Measurements from ENCODE around the gene MAS1.

MAS1 gene

DNA sequence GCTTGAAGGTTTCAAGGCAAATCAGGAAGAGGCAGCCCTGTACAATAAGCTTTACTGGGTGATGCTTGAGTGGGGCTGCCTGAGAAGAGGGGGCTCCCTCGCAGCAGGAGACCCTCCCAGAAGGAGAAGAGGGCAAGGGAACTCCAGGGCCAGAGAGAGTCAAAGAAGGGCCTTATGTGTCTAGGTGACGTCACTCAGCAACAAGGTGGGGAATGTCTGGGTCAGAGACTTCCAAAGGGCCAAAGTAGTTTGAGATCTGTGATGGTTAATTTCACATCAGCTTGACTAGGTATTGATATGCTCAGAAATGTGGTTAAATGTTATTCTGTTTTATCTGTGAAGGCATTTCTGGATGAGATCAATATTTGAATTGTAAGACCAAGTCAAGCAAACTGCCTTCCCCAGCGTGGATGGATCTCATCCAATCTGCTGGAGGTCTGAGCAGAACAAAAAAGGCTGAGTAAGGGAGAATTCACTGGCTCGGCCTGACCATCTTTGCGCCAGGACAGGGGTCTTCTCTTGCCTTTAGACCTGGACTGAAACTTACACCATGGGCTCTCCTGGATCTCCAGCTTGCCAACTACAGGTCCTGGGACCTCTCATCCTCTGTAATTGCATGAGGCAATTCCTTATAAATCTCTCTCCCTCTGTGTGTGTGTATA is 35.9 kb downstream of the MAS1 start:
- no peak for FAIRE-seq
- TF ChIP-seq CTCF (IDR thresholded peaks at IDR 0.05; ENCODE audit: insufficient read depth, missing control alignments): no peak
- no peak for DNase-seq (ENCODE audit: insufficient read length, low spot score)

DNA sequence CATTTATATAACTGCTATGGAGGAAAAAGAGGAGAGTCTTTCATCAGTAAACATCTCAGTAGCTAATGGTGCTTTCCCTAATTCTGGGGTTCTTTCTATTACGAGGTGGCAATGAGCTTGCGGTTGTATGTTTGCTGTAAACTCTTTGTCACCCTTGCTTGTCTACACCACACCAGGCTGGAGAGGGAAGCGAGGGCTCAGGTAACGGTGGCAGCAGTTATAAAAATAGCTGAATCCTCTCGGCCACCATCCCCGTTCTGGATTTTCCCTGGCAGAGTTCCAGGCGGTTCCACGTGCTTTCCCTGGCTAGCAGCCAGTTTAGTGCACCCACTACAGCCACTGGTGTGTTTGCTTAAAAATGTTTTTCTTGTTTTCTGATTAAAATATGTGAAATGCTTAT is 39.0 kb downstream of the MAS1 start:
- no peak for FAIRE-seq
- no peak for DNase-seq (ENCODE audit: insufficient read length, low spot score)
- TF ChIP-seq CTCF (IDR thresholded peaks at IDR 0.05; ENCODE audit: insufficient read depth, missing control alignments): no peak

GRCh38 chr6:159931112-159931511 is 40.3 kb downstream of the MAS1 start:
- FAIRE-seq (no peak), DNase-seq (ENCODE audit: insufficient read length, low spot score) (no peak)

GRCh38 chr6:159931846-159932245 is 41.1 kb downstream of the MAS1 start:
- FAIRE-seq: no peak
- no peak for TF ChIP-seq CTCF (IDR thresholded peaks at IDR 0.05; ENCODE audit: insufficient read depth, missing control alignments)

More at GRCh38 chr6:159931112-159931511, 40.3 kb downstream of the MAS1 start:
- TF ChIP-seq CTCF (IDR thresholded peaks at IDR 0.05; ENCODE audit: insufficient read depth, missing control alignments): no peak

DNA sequence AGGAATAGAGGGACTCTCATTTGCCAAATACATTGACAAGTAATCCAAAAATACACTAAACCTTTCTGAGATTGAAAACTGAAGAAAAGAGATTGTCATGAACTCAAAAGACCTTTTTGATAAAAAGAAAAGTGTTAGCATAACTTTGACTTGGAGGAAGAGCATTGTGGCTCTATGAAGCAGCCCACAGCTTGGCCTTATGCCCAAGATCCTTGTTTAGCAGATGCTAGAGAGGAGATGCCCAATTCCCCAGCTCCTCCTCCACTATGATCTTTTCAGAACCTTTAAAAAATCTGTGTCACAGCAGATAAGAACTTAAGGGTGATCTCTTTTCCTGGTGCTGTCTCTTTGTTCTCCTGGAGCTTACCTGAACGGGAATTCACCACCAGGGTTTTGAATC is 42.3 kb downstream of the MAS1 start:
- TF ChIP-seq CTCF (IDR thresholded peaks at IDR 0.05; ENCODE audit: insufficient read depth, missing control alignments): no peak
- FAIRE-seq: no peak
- no peak for DNase-seq (ENCODE audit: insufficient read length, low spot score)

More at GRCh38 chr6:159931846-159932245, 41.1 kb downstream of the MAS1 start:
- DNase-seq (ENCODE audit: insufficient read length, low spot score): no peak

GRCh38 chr6:159934181-159934580 is 43.4 kb downstream of the MAS1 start:
- no peak for TF ChIP-seq CTCF (IDR thresholded peaks at IDR 0.05; ENCODE audit: insufficient read depth, missing control alignments)
- no peak for FAIRE-seq
- no peak for DNase-seq (ENCODE audit: insufficient read length, low spot score)

DNA sequence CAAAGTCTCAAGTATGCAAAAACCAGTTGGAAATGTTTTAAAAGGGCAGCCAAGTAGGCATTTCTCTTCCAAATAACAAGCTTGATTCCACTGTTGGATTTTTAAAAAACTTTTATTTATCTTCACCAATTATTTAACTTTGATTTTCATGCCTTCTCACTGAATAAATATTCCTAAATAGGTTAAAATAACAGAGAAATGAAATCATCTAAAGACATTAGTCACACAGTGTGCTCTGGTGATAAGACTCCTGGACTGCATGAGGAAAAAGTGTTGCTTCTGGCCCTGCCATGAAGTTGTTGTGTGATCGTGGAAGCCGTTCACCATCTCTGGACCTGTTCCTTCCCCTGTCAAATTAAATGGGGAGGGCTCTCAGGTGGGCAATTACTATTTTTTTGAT is 44.3 kb downstream of the MAS1 start:
- no peak for TF ChIP-seq CTCF (IDR thresholded peaks at IDR 0.05; ENCODE audit: insufficient read depth, missing control alignments)
- FAIRE-seq (no peak), DNase-seq (ENCODE audit: insufficient read length, low spot score) (no peak)
